Endodermal cell (in vitro differentiated cells): ENCODE results near the gene RFPL1. TPM values are rescaled to one million over a fixed set of nuclear protein-coding genes. Genes with fewer than 3 reads are reported as not detected.

Experiments used
- DNase-seq: peaks from one replicate; pipeline ENCODE4 v3.0.0-alpha.2; 2017
- H3K27ac ChIP-seq: 2 replicates; pipeline ENCODE4 v1.5.1; 2013; ENCODE audit warnings: mild to moderate bottlenecking, low read depth, low read length, moderate library complexity
- H3K27me3 ChIP-seq: 2 replicates; pipeline ENCODE4 v1.6.1; 2013; ENCODE audit warnings: mild to moderate bottlenecking, low read length, moderate library complexity; ENCODE audit not compliant: insufficient read depth, control insufficient read depth, poor library complexity, severe bottlenecking
- H3K36me3 ChIP-seq: 2 replicates; pipeline ENCODE4 v1.7.0; 2013; ENCODE audit warnings: mild to moderate bottlenecking, low read length, moderate library complexity; ENCODE audit not compliant: control insufficient read depth, insufficient read depth
- H3K4me1 ChIP-seq: one replicate; pipeline ENCODE4 v1.7.0; 2013; ENCODE audit warnings: low read length; ENCODE audit not compliant: control insufficient read depth, insufficient read depth
- H3K4me3 ChIP-seq: 2 replicates; pipeline ENCODE4 v1.5.1; 2013; ENCODE audit warnings: mild to moderate bottlenecking, low read length, moderate library complexity
- H3K9ac ChIP-seq: 2 replicates; pipeline ENCODE4 v1.6.1; 2013; ENCODE audit warnings: mild to moderate bottlenecking, low read length, moderate library complexity; ENCODE audit not compliant: poor library complexity, severe bottlenecking; ENCODE audit errors: extremely low read depth
- H3K9me3 ChIP-seq: 2 replicates; pipeline ENCODE4 v1.6.1; 2013; ENCODE audit warnings: mild to moderate bottlenecking, low read length, moderate library complexity; ENCODE audit not compliant: control insufficient read depth
- H3K27ac Mint-ChIP-seq: 2 replicates; pipeline ENCODE4 v1.8.0; 2020; ENCODE audit warnings: mixed read lengths
- H3K27me3 Mint-ChIP-seq: 2 replicates; pipeline ENCODE4 v1.8.0; 2021; ENCODE audit warnings: mild to moderate bottlenecking, mixed read lengths; ENCODE audit not compliant: insufficient read depth
- H3K36me3 Mint-ChIP-seq: 2 replicates; pipeline ENCODE4 v1.8.0; 2020; ENCODE audit warnings: low read depth, mixed read lengths
- H3K4me1 Mint-ChIP-seq: 2 replicates; pipeline ENCODE4 v1.8.0; 2020; ENCODE audit warnings: mixed read lengths
- H3K4me3 Mint-ChIP-seq: 2 replicates; pipeline ENCODE4 v1.8.0; 2020; ENCODE audit warnings: mild to moderate bottlenecking, moderate library complexity, mixed read lengths
- H3K9me3 Mint-ChIP-seq: 2 replicates; pipeline ENCODE4 v1.8.0; 2020; ENCODE audit warnings: mild to moderate bottlenecking, mixed read lengths
- CTCF ChIP-seq: fragments of 200-600 bp; sonication (generic); conservative IDR thresholded peaks from 2 replicates; pipeline ENCODE4 v1.5.0; 2021; ENCODE audit warnings: antibody characterized with exemption, mild to moderate bottlenecking
- WGBS, 2 experiments: methylation state at CpG; one replicate each; pipeline versions ENCODE4 v1.1.5 to v1.1.7; 2013; ENCODE audit warnings: missing lambda C conversion rate in 2 of 2, mixed read lengths in 1 of 2; ENCODE audit not compliant: insufficient coverage in 1 of 2, insufficient read length in 1 of 2; 5-methylcytosine and 5-hydroxymethylcytosine counted together
- total RNA-seq, 2 donors: library from RNA; stranded (reverse); fragmentation: NEBNext Ultra II Directional in 1 of 2; extraction: Animal tissue kit (Norgen Biotek cat#: 25700) in 1 of 2; gene quantifications; 2 replicates in 1 of 2; 3 replicates in 1 of 2; pipeline ENCODE4 v1.2.1, GENCODE V29; 2021

The RFPL1 gene
- total RNA-seq, 2 donors from 2014 or later = not detected

- H3K4me3 ChIP-seq = no peak overlapping the region
- WGBS, 2 experiments = 78 to 87% methylated on average over 2 to 5 of the region's 6 CpGs
- TF ChIP-seq CTCF = no peak
- no peaks in the 10 kb centered on the region for H3K9me3 Mint-ChIP-seq
- H3K27me3 ChIP-seq = no peaks in the 10 kb centered on the region
- no peak overlapping the region for H3K27ac Mint-ChIP-seq
- H3K36me3 ChIP-seq = no peaks in the 10 kb centered on the region
- H3K27me3 Mint-ChIP-seq = no peaks in the 10 kb centered on the region
- no peaks in the 10 kb centered on the region for H3K4me1 Mint-ChIP-seq
- no peak overlapping the region for H3K4me3 Mint-ChIP-seq
- H3K36me3 Mint-ChIP-seq = no peaks in the 10 kb centered on the region
- H3K9me3 ChIP-seq = no peaks in the 10 kb centered on the region
- no peak overlapping the region for H3K9ac ChIP-seq
- no peaks in the 10 kb centered on the region for H3K4me1 ChIP-seq
- DNase-seq = no peak
- no peak overlapping the region for H3K27ac ChIP-seq
Measured at GRCh38 chr22:29443452-29443851, 5.1 kb downstream of the RFPL1 start.

- H3K27me3 Mint-ChIP-seq = no peaks in the 10 kb centered on the region
- no peak overlapping the region for H3K4me3 ChIP-seq
- no peak for DNase-seq
- H3K4me3 Mint-ChIP-seq = no peak overlapping the region
- no peaks in the 10 kb centered on the region for H3K4me1 ChIP-seq
- no peak overlapping the region for H3K27ac Mint-ChIP-seq
- no peaks in the 10 kb centered on the region for H3K36me3 ChIP-seq
- no peak overlapping the region for H3K9ac ChIP-seq
- H3K36me3 Mint-ChIP-seq = no peaks in the 10 kb centered on the region
- no peaks in the 10 kb centered on the region for H3K27me3 ChIP-seq
- no peak for TF ChIP-seq CTCF
- H3K9me3 ChIP-seq = no peaks in the 10 kb centered on the region
- no peaks in the 10 kb centered on the region for H3K4me1 Mint-ChIP-seq
- WGBS, 2 experiments = 81 to 83% methylated on average over 11 to 14 of the region's 14 CpGs
- H3K27ac ChIP-seq = no peak overlapping the region
- no peaks in the 10 kb centered on the region for H3K9me3 Mint-ChIP-seq
Measured at GRCh38 chr22:29443861-29444792, 5.7 kb downstream of the RFPL1 start.

- Mint-ChIP-seq H3K27ac (no peak overlapping the region), H3K9me3 (no peaks in the 10 kb centered on the region), H3K27me3 (no peaks in the 10 kb centered on the region), H3K36me3 (no peaks in the 10 kb centered on the region), H3K4me1 (no peaks in the 10 kb centered on the region), H3K4me3 (no peak overlapping the region)
- no peak for DNase-seq
- Histone ChIP-seq H3K4me1 (no peaks in the 10 kb centered on the region), H3K4me3 (no peak overlapping the region), H3K27me3 (no peaks in the 10 kb centered on the region), H3K36me3 (no peaks in the 10 kb centered on the region), H3K9ac (no peak overlapping the region), H3K27ac (no peak overlapping the region), H3K9me3 (no peaks in the 10 kb centered on the region)
- 84 to 100% methylated on average over 1 to 3 of the region's 4 CpGs for WGBS, 2 experiments
- no peak for TF ChIP-seq CTCF
Measured at GRCh38 chr22:29445508-29445907, 7.1 kb downstream of the RFPL1 start.
